GM20000 (cell line): ENCODE data around the gene ADGRV1.

ENCODE experiments used
- DNase-seq: peaks from one replicate; pipeline ENCODE4 v3.0.0; 2012; ENCODE audit warnings: low spot score
- TF ChIP-seq, protein P1 (sequence below): IDR thresholded peaks from 2 replicates; pipeline ENCODE4 v1.5.1; 2012; ENCODE audit warnings: mild to moderate bottlenecking, control low read depth; ENCODE audit errors: extremely low read depth, missing control alignments

Gene ADGRV1

DNA sequence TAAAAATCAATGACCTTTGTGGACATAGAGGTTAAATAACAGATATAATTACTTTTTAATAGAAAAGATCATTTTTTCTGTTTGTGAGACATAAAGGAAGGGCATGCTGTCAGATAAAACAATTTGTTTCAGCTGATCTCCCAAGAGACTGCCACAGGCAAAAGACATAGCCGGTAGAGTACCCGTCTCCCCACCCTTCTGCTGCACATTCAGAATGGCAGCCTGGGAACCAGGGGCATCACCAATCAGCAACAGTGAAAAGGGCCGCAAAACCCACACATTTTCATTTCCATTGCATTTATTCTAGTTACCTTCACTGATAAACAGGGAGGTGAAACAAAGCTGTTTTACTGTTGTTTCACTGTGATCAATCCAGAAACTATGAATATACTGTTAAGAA lies 466.9 kb downstream of the ADGRV1 start:
- TF ChIP-seq, protein P1, sequence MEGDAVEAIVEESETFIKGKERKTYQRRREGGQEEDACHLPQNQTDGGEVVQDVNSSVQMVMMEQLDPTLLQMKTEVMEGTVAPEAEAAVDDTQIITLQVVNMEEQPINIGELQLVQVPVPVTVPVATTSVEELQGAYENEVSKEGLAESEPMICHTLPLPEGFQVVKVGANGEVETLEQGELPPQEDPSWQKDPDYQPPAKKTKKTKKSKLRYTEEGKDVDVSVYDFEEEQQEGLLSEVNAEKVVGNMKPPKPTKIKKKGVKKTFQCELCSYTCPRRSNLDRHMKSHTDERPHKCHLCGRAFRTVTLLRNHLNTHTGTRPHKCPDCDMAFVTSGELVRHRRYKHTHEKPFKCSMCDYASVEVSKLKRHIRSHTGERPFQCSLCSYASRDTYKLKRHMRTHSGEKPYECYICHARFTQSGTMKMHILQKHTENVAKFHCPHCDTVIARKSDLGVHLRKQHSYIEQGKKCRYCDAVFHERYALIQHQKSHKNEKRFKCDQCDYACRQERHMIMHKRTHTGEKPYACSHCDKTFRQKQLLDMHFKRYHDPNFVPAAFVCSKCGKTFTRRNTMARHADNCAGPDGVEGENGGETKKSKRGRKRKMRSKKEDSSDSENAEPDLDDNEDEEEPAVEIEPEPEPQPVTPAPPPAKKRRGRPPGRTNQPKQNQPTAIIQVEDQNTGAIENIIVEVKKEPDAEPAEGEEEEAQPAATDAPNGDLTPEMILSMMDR = no peak
- DNase-seq = no peak

DNA sequence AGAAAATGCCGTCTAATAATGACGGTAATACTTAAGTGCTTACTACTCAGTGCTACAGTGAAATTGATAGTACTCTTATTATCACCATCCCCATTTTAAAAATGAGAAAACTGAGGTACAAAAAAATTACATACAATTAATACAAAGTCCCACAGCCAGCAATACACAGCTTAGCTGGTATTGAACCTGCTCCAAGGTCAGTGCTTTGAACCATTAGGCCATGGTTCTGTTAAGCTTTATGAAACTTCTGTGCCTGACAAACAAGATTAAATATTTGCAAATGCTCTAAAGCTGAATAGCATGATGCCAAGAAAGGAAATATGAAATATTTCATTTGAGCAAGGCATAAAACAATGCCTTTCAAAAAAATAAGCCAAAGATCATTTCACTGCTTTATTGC lies 467.4 kb downstream of the ADGRV1 start:
- DNase-seq = no peak
- TF ChIP-seq, protein P1 = no peak

DNA sequence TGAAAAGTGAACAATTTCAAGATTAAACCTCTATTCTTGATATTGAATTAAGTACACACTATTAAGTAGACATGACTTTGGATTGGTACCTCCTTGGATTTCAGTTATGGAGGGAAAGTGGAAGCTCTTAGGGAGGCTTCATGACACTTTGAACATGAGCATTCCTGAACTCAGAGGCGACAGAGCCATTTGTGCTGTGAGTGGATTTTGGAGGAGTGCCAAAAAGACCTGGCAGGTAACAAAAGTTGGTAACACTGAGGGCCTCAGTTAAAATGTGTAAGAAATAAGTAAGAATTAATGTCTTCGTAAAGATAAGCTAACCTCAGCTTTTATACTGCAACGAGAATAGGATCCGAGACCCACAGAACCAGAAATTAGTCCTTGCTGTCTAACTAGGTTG lies 467.9 kb downstream of the ADGRV1 start:
- TF ChIP-seq, protein P1 = no peak
- DNase-seq = no peak

DNA sequence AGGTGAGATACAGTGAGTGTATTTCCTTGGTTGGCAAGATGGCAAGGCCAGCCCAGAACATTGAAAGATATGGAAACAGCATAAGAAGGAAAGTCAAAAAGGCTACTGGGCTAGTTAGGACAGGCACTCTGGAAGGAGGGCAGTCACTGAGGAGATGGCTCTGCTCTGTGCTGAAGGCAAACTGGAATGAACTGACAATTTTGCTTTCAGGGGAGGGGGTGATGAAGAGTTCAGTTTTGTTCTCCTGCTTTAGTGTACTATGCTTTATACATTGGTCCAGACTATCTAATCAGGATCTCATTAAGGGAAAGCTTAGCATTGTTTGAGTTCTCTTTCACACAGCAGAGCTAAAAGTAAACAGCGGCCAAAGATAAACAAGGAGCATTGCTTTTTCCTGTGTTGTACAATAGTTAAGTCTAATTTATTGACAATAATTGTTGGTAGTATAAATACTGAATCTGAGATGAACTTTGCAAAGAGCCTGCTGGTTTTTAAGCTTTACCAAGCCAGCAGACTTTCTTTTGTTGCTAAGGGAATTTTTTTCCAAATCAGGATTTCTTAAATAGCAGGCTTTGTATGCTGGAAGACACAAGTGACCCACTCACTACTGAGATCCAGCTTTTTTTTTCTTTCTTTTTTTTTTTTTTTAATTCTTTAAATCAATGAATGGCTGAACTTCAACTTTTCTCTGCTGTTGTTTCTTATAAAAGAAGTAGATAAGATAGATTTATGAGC lies 469.0 kb downstream of the ADGRV1 start:
- DNase-seq = no peak
- TF ChIP-seq, protein P1 = no peak

DNA sequence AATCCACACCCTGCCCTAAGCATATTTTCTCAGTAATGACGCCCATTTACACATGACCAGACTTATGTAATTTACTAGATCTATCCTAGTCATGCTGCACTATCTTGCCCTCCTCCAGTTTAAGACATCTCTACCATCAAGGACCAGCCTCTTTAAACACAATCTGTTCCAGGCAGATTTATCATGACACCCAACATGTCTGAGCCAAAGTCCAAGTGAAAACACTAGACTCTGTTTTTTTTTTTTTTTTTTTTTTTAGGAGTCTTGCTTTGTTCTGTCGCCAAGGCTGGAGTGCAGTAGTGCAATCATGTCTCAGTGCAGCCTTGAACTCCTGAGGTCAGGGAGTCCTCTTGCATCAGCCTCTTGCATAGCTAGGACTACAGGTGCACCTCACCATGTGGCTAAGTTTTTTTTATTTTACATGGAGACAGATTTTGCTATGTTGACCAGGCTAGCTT lies 469.9 kb downstream of the ADGRV1 start:
- TF ChIP-seq, protein P1 = no peak
- DNase-seq = no peak

DNA sequence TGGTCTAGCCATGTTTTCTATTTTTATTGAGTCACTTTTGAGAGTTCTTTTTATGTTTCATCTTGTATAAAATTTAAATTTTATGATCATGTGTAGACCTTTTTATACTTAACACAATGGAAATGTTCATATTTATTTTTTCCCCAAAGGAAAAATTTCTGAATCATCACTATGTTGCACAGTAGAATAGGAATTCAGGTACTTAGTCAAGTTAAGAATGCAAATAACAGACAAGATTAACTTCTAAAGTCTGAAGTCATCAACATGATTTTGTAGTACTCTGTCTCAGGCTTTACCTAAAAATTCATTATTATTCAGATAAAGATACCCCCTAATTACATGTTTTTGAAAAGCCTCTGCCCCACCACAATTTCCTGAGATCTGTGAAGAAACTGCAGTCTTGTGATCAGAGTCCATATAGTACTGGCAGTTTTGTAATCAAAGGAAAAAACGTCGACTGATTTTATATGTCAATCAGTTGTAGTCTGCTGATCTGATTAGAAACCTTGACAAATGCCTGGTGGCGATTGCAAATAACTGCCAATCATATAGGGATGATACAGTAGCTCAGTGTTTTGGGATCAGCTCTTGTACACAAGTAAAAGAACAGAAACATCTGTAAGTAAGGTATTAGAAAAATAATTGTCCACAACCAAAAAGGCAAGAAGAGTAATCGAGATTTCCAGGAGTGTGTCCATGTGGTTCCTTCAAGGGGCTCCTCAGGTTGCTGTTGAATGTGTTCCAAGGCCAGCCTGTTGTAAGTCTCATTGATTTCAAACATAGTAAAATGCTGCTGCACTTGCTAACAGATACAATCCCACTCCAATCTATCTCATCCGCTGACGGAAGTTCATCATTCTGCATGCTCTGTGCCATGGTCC lies 472.2 kb downstream of the ADGRV1 start:
- TF ChIP-seq, protein P1 = no peak
- DNase-seq = no peak

DNA sequence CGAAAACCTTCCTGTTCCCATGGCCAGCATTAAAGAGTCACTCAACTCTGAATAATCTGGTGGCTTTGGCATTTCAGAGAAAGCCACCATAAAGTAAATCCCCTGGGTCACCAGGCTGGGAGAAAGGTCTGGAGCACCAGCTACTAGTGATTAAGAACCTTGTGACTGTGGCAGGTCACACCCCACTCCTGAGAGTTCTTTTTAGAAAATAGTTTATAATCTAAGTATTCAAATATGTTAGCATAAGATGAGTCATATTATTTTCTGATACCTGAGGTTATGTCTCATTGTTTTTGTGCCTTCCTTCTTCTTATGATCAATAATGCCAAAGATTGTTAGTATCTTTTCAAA lies 472.8 kb downstream of the ADGRV1 start:
- DNase-seq = no peak
- TF ChIP-seq, protein P1 = no peak
